NK-92 (cell line): Measurements from ENCODE around the gene KBTBD8.

Experiments used
- DNase-seq: peaks from one replicate; lab custom pipeline; 2025; ENCODE audit not compliant: unreplicated experiment; lab: John Stamatoyannopoulos, UW

Gene KBTBD8, protein sequence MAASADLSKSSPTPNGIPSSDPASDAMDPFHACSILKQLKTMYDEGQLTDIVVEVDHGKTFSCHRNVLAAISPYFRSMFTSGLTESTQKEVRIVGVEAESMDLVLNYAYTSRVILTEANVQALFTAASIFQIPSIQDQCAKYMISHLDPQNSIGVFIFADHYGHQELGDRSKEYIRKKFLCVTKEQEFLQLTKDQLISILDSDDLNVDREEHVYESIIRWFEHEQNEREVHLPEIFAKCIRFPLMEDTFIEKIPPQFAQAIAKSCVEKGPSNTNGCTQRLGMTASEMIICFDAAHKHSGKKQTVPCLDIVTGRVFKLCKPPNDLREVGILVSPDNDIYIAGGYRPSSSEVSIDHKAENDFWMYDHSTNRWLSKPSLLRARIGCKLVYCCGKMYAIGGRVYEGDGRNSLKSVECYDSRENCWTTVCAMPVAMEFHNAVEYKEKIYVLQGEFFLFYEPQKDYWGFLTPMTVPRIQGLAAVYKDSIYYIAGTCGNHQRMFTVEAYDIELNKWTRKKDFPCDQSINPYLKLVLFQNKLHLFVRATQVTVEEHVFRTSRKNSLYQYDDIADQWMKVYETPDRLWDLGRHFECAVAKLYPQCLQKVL

DNA sequence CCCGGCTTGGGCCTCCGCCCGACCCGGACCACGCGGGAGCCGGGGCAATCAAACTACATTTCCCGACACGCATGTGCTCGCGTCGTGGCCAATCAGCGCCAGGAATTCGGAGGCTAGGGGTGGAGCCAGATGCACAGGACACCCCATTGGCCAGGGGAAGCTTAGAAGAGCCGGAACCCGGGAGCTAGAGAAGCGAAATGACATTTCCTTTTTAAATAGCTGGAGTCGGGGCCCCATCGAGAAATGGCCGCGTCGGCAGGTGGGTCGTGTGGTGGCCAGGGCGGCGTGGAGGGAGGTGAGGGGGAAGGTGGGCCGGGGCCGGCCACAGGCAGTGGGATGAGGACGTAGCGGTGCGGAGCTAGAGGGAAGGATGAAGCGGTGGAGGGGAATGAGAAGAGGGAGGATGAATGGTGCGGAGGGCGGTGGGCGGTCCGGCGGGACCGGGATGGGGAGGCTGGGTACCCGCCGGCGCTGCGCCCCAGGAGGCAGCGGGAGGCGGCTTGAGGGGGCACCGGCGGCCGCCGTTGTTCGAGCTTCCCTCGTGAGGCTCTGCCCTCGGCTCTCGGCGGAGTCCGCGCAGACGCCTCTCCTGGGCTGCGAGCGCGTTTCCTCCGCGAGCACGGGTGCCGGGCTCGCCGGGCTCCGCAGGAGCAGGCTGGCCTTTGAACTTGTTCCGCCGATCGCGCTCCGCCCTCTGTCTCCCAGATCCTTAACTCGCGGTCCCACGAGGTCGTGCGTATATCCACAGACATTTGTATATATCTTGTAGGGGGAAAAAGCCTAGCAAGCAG, at the start of gene KBTBD8:
Gene KBTBD8 (plus strand): TSS at position 195 of the 791 bp plus-strand sequence. CDS start 49 bp downstream, at position 244.
- DNase-seq: peak; percentile 87

DNA sequence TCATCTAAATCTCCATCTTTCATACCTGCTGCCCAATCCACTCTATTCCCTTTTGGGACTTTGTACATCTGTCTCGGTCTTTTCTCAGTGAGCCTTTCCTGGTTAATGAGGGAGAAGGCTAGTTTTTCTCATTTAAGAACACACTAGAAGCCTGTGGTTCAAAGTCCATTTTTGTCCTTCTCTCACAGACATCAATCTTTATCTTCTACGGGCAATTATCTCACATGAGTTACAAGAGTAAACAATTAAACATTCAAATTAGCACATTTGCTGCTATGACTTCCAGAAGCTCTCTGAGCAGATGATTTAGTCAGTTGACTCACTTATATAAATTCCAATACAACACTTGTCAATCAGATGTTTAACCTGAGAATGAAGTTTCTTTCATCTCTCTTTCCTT, 49.3 kb upstream of the KBTBD8 start:
- DNase-seq: no peak

DNA sequence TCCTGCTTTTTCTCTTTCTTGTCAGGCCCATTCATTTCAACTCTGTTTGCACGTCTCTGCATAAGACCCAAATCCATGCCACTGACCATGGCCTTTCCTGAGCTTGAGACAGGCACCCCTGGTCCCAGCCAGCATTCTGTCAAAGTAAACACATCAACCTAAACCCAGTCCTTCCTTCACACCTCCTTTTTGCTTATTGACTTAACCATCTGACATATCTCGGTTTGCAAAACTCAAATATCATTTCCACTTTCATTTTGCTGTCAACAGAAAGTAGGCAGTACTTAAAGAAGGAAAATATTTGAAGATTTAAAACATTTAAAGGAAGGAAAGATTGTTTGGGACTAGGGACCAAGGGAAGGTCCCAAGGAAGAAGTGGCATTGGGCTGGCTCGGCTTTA, 48.2 kb upstream of the KBTBD8 start:
- DNase-seq: no peak

DNA sequence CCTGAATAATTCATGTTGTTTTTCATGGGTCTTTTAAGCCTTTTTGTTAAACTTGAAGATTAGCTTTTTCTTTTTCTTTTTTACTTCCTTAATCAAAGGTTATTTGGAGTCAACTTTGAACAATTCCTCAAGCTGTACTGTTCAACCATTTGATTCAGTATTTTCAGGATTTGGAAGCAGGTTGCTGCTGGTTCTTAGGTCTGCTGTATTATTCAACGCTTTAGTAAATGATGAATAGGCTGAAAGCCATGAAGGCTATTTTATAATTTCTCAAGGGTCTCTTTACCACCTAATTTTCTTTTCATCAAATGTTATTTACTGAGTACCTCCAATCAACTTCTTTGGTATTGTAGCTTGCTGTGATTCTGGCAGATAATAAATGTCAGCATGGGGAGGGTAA, 45.8 kb upstream of the KBTBD8 start:
- no peak for DNase-seq

DNA sequence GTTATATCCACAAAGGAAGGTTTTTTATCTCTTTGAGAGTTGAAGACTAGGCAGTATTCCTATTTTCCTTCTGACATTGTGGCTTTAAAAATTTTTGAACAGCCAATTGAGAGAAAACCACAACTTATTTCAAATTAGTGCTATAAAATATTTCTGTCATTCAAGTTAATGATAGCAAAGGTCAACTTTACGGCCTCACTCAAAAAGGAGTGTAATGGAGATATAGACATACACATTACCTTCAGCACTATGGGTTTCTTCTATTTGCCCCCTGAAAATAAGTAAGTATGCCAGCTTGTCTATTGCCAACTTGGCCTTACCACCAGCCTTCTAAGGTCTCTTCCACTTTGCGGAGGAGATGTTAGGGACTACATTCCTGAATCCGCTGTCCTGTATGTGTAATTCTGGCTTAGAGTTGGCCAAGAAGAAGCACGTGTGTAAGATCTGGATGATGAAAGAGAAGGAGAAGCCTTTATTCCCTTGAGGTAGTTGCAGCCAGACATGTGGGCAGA, 44.1 kb upstream of the KBTBD8 start:
- no peak for DNase-seq

DNA sequence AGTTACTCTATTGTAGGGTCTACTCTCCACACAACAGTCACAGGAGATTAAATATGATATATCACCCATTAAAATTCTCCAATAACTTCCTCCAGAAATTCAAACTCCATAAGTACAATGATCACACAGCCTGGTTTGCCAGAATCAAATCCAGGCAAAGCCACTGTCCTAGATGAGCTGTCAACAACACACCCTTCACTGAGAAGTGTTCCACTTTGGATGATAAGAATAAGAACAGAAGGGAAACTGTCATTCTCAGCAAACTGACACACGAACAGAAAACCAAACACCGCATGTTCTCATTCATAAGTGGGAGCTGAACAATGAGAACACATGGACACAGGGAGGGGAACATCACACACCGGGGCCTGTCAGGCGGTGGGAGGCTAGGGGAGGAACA, 41.4 kb upstream of the KBTBD8 start:
- no peak for DNase-seq

DNA sequence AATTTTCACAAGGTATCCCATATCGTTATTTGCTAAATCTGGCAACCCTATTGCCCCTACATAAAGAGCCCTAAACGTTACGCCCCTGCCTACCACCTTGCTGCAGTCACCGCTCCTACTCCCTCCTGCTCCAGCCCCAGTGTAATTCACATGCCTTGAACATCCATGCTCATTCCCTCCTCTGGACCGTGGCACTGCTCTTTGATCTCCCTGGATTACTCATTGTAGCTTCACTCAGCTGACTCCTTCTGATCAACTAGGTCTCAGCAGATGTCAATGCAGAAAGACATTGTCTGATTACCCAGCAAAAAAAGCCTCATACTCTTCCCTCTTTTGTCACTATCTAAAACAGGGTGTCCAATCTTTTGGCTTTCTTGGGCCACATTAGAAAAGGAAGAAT, 40.7 kb upstream of the KBTBD8 start:
- no peak for DNase-seq

DNA sequence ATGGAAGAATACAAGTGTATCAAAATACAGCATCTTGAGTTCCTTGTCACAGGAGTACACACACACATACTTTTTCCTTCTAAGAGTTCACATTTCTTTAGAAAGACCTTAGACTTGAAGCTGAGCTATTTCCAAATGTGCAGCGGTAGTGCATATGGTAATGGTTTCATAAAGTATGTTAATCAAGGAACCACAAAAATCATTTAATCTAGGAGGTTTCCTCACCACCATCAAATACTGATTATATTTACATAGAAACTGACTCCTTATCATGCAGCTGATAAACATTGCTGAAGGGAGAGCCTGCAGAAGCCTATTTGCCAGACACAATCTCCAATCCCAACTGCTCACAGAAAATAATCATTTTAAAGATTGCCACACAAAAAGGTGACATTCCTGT, 40.0 kb upstream of the KBTBD8 start:
- no peak for DNase-seq

DNA sequence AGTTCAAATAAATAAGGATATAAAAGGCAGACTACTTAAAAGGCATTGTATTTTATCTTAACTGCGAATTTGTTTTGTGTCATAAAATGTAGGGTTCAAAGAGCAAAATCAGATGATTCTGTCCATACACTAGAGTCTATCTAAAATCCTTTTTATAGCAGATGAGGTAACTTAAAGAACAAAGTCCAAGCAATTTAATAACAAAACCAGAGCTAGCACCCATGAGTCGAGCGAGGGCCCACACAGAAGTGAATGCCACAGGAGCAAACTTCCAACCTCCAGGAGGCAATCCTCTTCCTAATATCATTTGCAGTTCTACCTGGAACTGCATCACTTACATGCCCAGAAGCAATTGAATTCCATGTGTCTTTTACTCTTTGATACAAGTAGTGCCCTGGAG, 35.4 kb upstream of the KBTBD8 start:
- DNase-seq: no peak

DNA sequence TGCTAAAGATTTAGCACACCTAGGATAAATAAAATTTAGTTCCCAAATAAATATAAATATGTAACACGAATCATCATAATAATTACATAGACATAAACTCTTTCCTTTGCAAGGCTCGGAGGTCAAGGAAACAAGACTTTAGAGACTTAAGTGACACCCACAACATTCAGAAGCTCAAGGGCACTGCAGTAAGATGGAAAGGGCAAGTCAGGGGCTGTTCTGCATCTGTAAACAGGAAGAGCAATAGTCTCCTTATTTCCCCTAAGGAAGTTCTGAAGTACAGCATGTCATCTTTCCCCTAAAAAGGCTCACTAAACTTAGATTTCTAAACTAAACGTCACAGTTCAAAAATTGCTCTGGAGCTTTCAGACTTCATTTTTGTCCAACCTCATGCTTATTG, 26.9 kb upstream of the KBTBD8 start:
- DNase-seq: no peak

DNA sequence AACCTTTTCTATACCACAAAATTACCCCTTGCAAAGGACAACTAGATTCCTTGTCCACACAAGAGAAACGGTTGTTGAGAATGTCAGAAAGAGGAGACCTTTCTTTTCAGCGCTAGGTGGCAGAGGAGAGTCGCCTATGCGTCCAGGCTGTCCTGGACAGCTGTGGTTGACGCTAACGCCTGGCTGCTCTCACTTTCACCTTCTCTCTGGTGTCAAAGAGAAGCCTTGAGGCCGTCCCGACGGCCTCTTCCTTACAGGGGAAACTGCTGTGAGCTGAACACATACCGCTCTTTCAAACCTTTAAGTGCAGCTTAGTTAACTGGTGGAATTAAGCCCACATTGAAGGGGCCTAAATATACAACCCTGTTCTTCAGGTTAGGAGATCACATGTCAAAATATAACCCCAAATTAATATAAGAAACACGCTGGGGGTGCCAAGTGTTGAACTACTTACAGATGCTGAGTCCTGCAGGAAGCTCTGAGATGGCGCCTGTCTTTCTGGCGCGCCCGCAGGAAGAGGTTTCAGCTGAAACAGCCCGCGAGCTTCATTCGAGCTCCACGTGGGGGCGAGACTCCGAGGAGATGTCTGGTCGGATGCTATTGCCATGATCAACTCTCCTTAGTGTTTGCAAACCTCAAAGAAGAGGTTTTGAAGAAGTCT, 26.1 kb upstream of the KBTBD8 start:
- DNase-seq: no peak

DNA sequence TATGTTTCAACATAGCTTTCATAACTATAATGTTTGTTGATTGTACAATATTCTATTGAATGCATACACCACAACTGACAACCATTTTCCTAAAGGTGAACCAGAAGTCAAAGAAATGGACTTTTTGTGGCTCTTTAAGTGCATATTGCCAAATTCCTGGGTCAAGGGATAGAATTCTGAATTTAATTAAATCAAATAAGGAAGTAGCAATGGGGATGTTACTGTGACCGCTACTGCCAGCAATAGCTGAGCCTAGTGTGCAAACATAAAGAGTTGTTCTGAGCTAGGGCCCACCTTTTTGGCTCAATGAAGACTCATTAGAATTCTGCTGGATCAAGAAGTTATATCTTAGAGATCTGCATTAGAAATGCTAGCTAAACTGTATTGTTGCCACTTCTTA, 17.3 kb upstream of the KBTBD8 start:
- DNase-seq: no peak

DNA sequence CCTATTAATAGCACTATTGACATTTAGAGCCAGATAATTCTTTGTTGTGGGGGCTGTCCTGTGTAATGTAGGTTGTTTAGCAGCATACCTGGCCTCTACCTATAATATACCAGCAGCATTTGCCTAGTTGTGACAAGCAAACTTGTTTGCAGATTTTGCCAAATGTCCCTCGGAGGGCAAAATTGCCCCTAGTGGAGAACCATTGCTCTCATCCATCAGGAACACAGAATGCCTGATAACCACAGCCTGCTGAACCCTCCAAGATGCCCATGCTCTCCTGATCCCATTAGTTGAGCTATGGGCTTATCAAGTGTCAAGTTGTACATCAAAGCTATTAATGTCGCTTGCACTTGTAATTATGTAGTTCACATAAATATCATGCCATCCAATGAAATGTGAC, 15.0 kb upstream of the KBTBD8 start:
- no peak for DNase-seq

DNA sequence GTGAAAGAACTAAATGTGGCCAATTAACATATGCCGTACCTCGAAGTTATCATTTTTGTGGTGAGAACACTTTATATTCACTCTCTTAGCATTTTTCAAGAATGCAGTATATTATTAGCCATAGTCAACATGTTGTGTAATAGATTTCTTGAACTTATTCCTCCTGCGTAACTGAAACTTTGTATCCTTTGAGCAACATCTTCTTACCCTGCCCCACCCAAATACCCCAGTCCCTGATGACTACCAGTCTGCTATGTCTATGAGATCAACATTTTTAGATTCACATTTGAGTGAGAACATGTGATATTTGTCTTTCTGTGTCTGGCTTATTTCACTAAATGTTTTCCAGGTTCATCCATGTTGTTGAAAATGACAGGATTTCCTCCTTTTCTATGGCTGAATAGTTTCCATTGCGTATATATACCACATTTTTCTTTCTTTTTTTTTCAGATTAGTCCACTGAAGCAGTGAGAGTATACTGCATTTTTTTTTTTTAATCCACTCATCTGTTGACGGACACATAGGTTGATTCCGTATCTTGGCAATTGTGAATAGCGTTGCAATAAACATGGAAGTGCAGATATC, 12.7 kb upstream of the KBTBD8 start:
- DNase-seq: no peak

DNA sequence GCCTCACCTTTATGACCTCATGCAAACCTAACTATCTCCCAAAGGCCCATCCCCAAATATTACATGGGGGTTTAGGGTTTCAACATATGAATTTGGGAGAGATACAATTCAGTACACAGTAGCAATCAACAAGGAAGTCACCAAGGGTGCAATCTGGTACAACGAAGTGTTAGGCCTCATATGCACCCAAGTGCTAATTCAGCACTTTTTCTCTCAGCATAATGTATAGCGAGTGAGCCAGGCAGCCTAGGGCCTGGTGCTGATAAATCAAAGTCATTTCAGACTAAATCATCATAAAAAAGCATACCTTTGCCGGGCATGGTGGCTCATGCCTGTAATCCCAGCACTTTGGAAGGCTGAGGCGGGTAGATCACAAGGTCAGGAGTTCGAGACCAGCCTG, 11.7 kb upstream of the KBTBD8 start:
- DNase-seq: no peak

DNA sequence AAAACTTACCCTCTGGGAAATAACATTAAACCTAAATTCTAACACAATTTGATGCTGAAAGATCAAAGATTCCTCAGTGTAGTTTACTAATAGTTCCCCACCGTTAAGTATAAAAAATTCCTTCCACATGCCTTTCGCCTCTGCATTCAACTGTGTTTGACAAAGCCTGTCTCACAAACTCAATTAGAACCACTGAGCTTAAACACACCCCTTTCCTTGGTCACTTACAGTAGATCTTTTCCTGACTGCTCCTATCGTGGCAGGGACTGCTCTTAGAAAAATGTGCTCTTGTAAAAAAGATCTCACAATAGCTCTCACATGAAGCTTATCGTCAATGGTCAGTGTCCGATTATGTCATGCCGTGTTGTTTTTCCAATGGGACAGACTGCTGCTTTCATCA, 8.9 kb upstream of the KBTBD8 start:
- no peak for DNase-seq

DNA sequence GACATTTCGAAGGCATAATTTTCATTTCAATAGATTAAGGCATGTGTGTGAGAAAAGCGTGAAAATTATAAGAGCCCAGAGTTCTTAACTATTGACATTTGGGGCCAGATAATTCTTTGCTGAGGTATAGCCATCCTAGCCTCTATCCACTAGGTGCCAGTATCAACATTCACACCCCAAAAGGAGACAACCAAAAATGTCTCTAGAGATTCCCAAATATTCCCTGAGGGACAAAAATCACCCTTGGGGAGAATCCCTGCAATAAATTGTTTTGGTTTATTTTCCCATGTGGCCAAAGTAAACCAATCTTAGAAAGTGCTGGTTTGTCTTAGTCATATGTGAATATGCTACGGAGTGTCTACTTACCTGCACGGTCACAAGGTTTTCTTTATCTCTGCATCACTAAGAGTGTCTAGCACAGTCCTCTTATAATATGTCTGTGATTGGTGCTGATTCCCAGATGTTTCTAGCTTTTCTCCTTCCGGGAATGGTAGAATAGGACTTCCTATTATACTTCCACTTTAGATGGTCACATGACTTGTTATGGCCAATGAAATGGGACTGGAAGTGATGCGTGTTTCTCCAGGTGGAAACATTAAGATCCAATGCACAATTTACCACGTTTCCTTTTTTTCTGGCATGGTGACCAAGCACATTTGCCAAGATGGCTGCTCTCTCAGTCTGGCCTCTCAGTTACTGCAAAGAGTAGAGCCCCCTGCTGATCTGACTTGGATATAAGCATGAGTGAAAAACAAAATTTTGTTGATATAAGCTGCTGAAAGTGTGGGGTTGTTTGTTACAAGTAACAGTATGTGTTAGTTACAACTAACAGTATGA, 8.0 kb upstream of the KBTBD8 start:
- no peak for DNase-seq

DNA sequence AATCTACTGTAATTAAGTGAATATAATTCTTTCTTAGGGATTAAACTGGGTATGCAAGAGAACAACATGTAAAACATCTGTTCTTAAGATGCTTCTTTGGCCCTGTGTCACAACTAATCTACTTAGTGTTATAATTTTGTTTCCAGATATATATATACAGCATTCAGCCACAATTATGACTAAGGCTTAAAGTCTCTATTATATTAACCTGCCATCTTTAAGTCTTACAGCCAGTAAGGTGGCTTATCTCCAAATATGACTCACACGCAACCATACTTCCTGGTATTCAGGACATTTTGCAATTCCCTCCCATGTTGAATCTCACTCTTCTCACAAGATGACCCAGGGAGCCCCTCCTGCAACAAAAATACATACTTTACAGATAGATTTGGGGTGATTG, 6.6 kb upstream of the KBTBD8 start:
- DNase-seq: no peak

DNA sequence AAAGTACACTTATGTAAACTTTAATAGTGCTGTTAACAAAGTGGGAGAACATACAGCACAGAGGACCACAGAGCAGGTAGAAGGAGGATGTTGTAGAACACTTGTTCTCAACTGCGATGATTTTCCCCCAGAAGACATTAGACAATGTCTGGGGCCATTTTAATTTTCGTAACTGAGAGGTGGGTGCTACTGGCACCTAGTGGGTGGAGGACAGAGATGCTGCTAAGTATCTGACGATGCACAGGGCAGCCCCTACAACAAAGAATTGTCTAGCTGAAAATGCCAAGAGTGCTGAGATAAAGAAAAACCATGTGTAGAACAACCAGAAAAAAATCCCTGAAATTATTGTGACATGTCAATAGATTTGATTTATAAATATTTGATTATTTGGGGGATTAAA, 5.0 kb upstream of the KBTBD8 start:
- no peak for DNase-seq

DNA sequence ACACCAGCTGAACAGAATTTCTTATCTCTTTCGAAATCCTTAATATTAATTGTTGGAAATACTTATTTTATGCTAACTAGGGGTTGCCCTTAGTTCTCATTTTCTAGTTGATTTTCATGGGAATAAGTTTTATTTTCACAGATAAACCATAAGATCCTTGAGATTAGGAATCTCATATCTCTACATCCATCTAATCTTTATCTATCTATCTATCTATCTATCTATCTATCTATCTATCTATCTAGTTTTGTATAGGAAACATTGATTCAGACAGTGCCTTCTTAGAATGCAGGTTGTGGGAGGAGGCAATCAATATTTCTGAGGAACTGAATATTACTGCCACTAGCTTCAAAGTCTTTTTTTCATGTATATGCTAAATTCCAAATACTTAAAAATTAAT, 3.5 kb upstream of the KBTBD8 start:
- DNase-seq: no peak
